GM12878 (cell line): ENCODE measurements around the gene CIPC. TPM values are rescaled to one million over a fixed set of nuclear protein-coding genes. Genes with fewer than 3 reads are reported as not detected.

ENCODE experiments used
- ASH2L ChIP-seq: fragments of 300-600, 200-600 bp; sonication (generic); IDR thresholded peaks from 2 replicates; pipeline ENCODE4 v1.6.1; 2017; ENCODE audit warnings: low read depth, mild to moderate bottlenecking, borderline replicate concordance
- BACH1 ChIP-seq: fragments of 450-650 bp; IDR thresholded peaks from 2 replicates; pipeline ENCODE4 v1.6.1; 2017; ENCODE audit warnings: mild to moderate bottlenecking, borderline replicate concordance
- CBX3 ChIP-seq: fragments of 200-600 bp; sonication (generic); IDR thresholded peaks from 2 replicates; pipeline ENCODE4 v1.6.1; 2016; ENCODE audit warnings: low read depth, borderline replicate concordance
- CREB1 ChIP-seq: IDR thresholded peaks from 2 replicates; pipeline ENCODE4 v1.6.1; 2012; ENCODE audit warnings: low read depth, mild to moderate bottlenecking, inconsistent platforms
- DPF2 ChIP-seq: fragments of 450-650 bp; IDR thresholded peaks from 2 replicates; pipeline ENCODE4 v1.6.1; 2017; ENCODE audit warnings: mild to moderate bottlenecking
- E4F1 ChIP-seq: fragments of 450-650 bp; IDR thresholded peaks from 2 replicates; pipeline ENCODE4 v1.6.1; 2018; ENCODE audit warnings: borderline replicate concordance, mild to moderate bottlenecking; ENCODE audit not compliant: partially characterized antibody
- EP300 ChIP-seq, 2 experiments: fragments of 150-350 bp in 1 of 2; IDR thresholded peaks; 2 replicates each; pipeline ENCODE4 v1.6.1; 2011 to 2012; ENCODE audit warnings: low read depth in 2 of 2, low read length in 2 of 2, borderline replicate concordance in 1 of 2, improper control_type of control experiment in 1 of 2, inconsistent platforms in 1 of 2; ENCODE audit not compliant: control insufficient read depth in 1 of 2
- ETV6 ChIP-seq, 2 experiments: fragments of 450-650 bp in 1 of 2; IDR thresholded peaks in 1 of 2; conservative IDR thresholded peaks in 1 of 2; 2 replicates each; pipeline ENCODE4 v1.6.1; 2014; ENCODE audit warnings: antibody characterized with exemption in 1 of 2, borderline replicate concordance in 1 of 2, low read depth in 1 of 2, mild to moderate bottlenecking in 1 of 2, moderate library complexity in 1 of 2
- GABPA ChIP-seq: IDR thresholded peaks from 2 replicates; pipeline ENCODE4 v1.6.1; 2014; ENCODE audit warnings: antibody characterized with exemption, low read depth, mild to moderate bottlenecking, inconsistent platforms
- HDAC2 ChIP-seq: fragments of 200-600 bp; sonication (generic); IDR thresholded peaks from 2 replicates; pipeline ENCODE4 v1.6.1; 2017
- HDGF ChIP-seq: fragments of 450-650 bp; IDR thresholded peaks from 2 replicates; pipeline ENCODE4 v1.6.1; 2016; ENCODE audit warnings: antibody characterized with exemption
- IKZF1 ChIP-seq: fragments of 450-650 bp; conservative IDR thresholded peaks from 2 replicates; pipeline ENCODE4 v1.6.1; 2017; ENCODE audit warnings: antibody characterized with exemption, mild to moderate bottlenecking
- JUND ChIP-seq: IDR thresholded peaks from 2 replicates; pipeline ENCODE4 v1.6.1; 2012; ENCODE audit warnings: low read depth, mild to moderate bottlenecking, low read length, improper control_type of control experiment, moderate library complexity
- MEF2B ChIP-seq: fragments of 450-650 bp; IDR thresholded peaks from 2 replicates; pipeline ENCODE4 v1.6.1; 2018; ENCODE audit warnings: mild to moderate bottlenecking, moderate library complexity; ENCODE audit not compliant: partially characterized antibody, poor library complexity, severe bottlenecking
- MYC ChIP-seq: IDR thresholded peaks from 2 replicates; pipeline ENCODE4 v1.6.1; 2011; ENCODE audit warnings: mild to moderate bottlenecking, low read length, moderate library complexity, inconsistent platforms; ENCODE audit not compliant: insufficient read depth, insufficient replicate concordance, insufficient read length, severe bottlenecking
- NFXL1 ChIP-seq: fragments of 450-650 bp; IDR thresholded peaks from 2 replicates; pipeline ENCODE4 v1.6.1; 2017; ENCODE audit warnings: antibody characterized with exemption, mild to moderate bottlenecking, borderline replicate concordance
- RAD21 ChIP-seq: IDR thresholded peaks from 2 replicates; pipeline ENCODE4 v1.6.1; 2011; ENCODE audit warnings: mild to moderate bottlenecking, low read depth, low read length, moderate library complexity; ENCODE audit not compliant: insufficient read depth
- RUNX3 ChIP-seq: IDR thresholded peaks from 2 replicates; pipeline ENCODE4 v1.6.1; 2012; ENCODE audit warnings: low read length, inconsistent platforms
- SMAD1 ChIP-seq: fragments of 450-650 bp; IDR thresholded peaks from 2 replicates; pipeline ENCODE4 v1.6.1; 2018; ENCODE audit warnings: mild to moderate bottlenecking, low read depth; ENCODE audit not compliant: partially characterized antibody
- STAT3 ChIP-seq: IDR thresholded peaks from 2 replicates; pipeline ENCODE4 v1.6.1; 2011; ENCODE audit warnings: low read depth, low read length, improper control_type of control experiment
- TAF1 ChIP-seq: IDR thresholded peaks from 2 replicates; pipeline ENCODE4 v1.6.1; 2011; ENCODE audit warnings: mild to moderate bottlenecking, low read depth, low read length, borderline replicate concordance
- TCF12 ChIP-seq: IDR thresholded peaks from 2 replicates; pipeline ENCODE4 v1.6.1; 2011; ENCODE audit warnings: low read depth, mild to moderate bottlenecking, low read length
- YBX1 ChIP-seq: fragments of 450-650 bp; IDR thresholded peaks from 2 replicates; pipeline ENCODE4 v1.6.1; 2016; ENCODE audit warnings: antibody characterized with exemption
- ZZZ3 ChIP-seq: IDR thresholded peaks from 2 replicates; pipeline ENCODE4 v1.6.1; 2011; ENCODE audit warnings: low read depth; ENCODE audit not compliant: control insufficient read depth, insufficient read length
- polyA plus RNA-seq, 11 experiments: library from polyadenylated mRNA; depleted of rRNA in 4 of 11; unstranded in 6 of 11; stranded (reverse) in 5 of 11; fragments of >200 nt; fragmentation: Nextera tagmentation in 4 of 11; fragmentation: Illumina TruSeq in 1 of 11; extraction: Ambion mirVana in 4 of 11; extraction: Trizol in 1 of 11; gene quantifications; 1 replicate in 1 of 11; 2 replicates in 10 of 11; pipeline versions ENCODE4 v1.2.1 to v1.2.3, GENCODE V29; 2011 to 2016; ENCODE audit warnings: inconsistent platforms in 2 of 11, missing spikeins in 2 of 11, low read depth in 1 of 11
- total RNA-seq, 4 experiments: library from RNA; depleted of rRNA in 3 of 4; stranded (reverse); fragments of >200 nt in 3 of 4; fragmentation: Illumina TruSeq in 1 of 4; extraction: Trizol in 1 of 4; gene quantifications; 2 replicates each; pipeline versions ENCODE4 v1.2.1 to v1.2.3, GENCODE V29; 2013 to 2021
- TF ChIP-seq, protein P1 (sequence below): IDR thresholded peaks from 2 replicates; pipeline ENCODE4 v1.6.1; 2011; ENCODE audit warnings: low read depth, low read length, improper control_type of control experiment, borderline replicate concordance
- TF ChIP-seq, protein P2 (sequence below): fragments of 450-650 bp; IDR thresholded peaks from 2 replicates; pipeline ENCODE4 v1.6.1; 2017; ENCODE audit warnings: mild to moderate bottlenecking

CIPC gene
- total and polyA plus RNA-seq, 10 of the 15 experiments (the other 5 are each of a cell fraction or from before 2014, with no cell fraction given), result 5.6 to 29.5 (median 16.5) TPM

DNA sequence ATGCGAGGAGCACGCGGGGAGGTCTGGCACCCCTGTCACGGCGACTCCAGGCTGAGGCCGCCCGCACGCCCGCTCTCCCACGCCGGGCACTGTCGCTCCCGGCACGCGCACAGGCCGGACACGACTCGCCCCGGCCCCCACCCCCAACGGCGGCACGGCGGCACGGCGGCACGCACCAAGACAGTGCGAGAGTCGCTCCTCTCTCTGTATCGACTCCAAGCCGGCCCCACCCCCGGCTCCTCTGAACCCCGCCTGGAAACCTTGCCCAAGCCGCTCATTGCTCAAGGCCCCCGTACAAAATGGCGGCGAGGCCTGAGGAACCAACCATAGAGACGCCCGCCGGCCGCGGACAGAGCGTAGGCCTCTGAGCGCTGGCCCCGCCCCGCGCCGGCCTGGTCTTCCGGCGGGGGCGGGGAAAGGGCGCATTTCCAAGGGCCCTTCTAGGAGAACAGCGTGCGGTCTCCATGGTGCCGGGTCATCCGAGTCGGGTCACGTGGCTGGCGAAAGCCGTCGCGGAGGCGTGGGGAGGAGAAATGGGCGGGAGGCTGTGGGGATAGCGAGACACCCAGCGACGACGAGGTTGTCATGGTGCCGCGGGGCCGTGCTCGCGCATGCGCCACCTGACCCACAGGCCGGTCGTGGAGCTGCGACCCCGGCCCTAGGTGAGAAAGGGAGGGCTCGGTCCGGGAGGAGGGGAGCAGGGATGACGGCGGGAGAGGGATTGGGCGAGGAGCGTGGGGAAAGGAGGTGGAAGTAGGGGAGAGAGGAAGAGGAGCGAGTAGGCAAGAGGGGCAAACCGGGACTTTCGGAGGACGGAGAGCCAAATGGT is at the start of gene CIPC (continued):
- TF ChIP-seq GABPA (peak; percentile 84), NFXL1 (no peak), EP300 (IDR thresholded peaks at IDR 0.05; ENCODE audit: borderline replicate concordance in 1 of 2, control insufficient read depth in 1 of 2, low read depth in 2 of 2, low read length in 2 of 2) (peak in 1 of 2 experiments; percentile 78; a peak in 2 of 4 replicates), DPF2 (peak; percentile 85), MEF2B (peak; percentile 48), HDAC2 (no peak), IKZF1 (peak; percentile 92), YBX1 (no peak), ASH2L (0 out of 2 replicates have a peak, but pooled peaks have one; percentile 68), TCF12 (peak; percentile 20), BACH1 (peak; percentile 94), RAD21 (no peak), JUND (no peak), ZZZ3 (no peak), E4F1 (peak; percentile 64), SMAD1 (no peak), RUNX3 (peak; percentile 62), CREB1 (peak; percentile 83), MYC (peak; percentile 11), HDGF (peak; percentile 99), STAT3 (no peak), ETV6 (conservative IDR thresholded peaks at IDR 0.05 in 1 of 2, IDR thresholded peaks at IDR 0.05 in 1 of 2; ENCODE audit: borderline replicate concordance in 1 of 2, low read depth in 1 of 2) (peak in 1 of 2 experiments; percentile 40; a peak in 1 of 4 replicates), CBX3 (no peak), TAF1 (no peak; the same call in 1 of the 2 replicates)
- TF ChIP-seq, protein P1, sequence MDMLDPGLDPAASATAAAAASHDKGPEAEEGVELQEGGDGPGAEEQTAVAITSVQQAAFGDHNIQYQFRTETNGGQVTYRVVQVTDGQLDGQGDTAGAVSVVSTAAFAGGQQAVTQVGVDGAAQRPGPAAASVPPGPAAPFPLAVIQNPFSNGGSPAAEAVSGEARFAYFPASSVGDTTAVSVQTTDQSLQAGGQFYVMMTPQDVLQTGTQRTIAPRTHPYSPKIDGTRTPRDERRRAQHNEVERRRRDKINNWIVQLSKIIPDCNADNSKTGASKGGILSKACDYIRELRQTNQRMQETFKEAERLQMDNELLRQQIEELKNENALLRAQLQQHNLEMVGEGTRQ, result peak; percentile 92
- TF ChIP-seq, protein P2, sequence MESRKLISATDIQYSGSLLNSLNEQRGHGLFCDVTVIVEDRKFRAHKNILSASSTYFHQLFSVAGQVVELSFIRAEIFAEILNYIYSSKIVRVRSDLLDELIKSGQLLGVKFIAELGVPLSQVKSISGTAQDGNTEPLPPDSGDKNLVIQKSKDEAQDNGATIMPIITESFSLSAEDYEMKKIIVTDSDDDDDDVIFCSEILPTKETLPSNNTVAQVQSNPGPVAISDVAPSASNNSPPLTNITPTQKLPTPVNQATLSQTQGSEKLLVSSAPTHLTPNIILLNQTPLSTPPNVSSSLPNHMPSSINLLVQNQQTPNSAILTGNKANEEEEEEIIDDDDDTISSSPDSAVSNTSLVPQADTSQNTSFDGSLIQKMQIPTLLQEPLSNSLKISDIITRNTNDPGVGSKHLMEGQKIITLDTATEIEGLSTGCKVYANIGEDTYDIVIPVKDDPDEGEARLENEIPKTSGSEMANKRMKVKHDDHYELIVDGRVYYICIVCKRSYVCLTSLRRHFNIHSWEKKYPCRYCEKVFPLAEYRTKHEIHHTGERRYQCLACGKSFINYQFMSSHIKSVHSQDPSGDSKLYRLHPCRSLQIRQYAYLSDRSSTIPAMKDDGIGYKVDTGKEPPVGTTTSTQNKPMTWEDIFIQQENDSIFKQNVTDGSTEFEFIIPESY, result no peak
